Measurements from ENCODE around the gene SUSD5.
"Not testable (repeated sequence)": the region's sequence is repeated elsewhere in the genome, so short reads cannot be mapped to it uniquely, and the experiment has no call there.

The SUSD5 gene

GRCh38 chr3:33166095-33166494 is 52.5 kb downstream of the SUSD5 start:
- TF ChIP-seq CTCF (IDR thresholded peaks at IDR 0.05; ENCODE audit: borderline replicate concordance, control extremely low read depth, extremely low read depth, insufficient read depth, missing control alignments) = no peak
- no peak for DNase-seq (ENCODE audit: low spot score)
- in situ Hi-C loops (cut with MboI; ENCODE audit: low sequenced_read_pairs, unreplicated experiment) = no loop called here

GRCh38 chr3:33165372-33165771 is 53.2 kb downstream of the SUSD5 start:
- TF ChIP-seq CTCF (IDR thresholded peaks at IDR 0.05; ENCODE audit: borderline replicate concordance, control extremely low read depth, extremely low read depth, insufficient read depth, missing control alignments) = no peak
- in situ Hi-C loops (cut with MboI; ENCODE audit: low sequenced_read_pairs, unreplicated experiment) = no loop called here
- no peak for DNase-seq (ENCODE audit: low spot score)

GRCh38 chr3:33162621-33163020 is 56.0 kb downstream of the SUSD5 start:
- DNase-seq (ENCODE audit: low spot score); in situ Hi-C loops (cut with MboI; ENCODE audit: low sequenced_read_pairs, unreplicated experiment): not testable (repeated sequence)

GRCh38 chr3:33159981-33160380 is 58.6 kb downstream of the SUSD5 start:
- in situ Hi-C loops (cut with MboI; ENCODE audit: low sequenced_read_pairs, unreplicated experiment) = no loop called here
- no peak for TF ChIP-seq CTCF (IDR thresholded peaks at IDR 0.05; ENCODE audit: borderline replicate concordance, control extremely low read depth, extremely low read depth, insufficient read depth, missing control alignments)
- DNase-seq (ENCODE audit: low spot score) = no peak

GRCh38 chr3:33159234-33159633 is 59.4 kb downstream of the SUSD5 start:
- DNase-seq (ENCODE audit: low spot score) = no peak
- no peak for TF ChIP-seq CTCF (IDR thresholded peaks at IDR 0.05; ENCODE audit: borderline replicate concordance, control extremely low read depth, extremely low read depth, insufficient read depth, missing control alignments)
- in situ Hi-C loops (cut with MboI; ENCODE audit: low sequenced_read_pairs, unreplicated experiment) = no loop called here

GRCh38 chr3:33155301-33155700 is 63.3 kb downstream of the SUSD5 start:
- in situ Hi-C loops (cut with MboI; ENCODE audit: low sequenced_read_pairs, unreplicated experiment) = no loop called here
- no peak for DNase-seq (ENCODE audit: low spot score)
- TF ChIP-seq CTCF (IDR thresholded peaks at IDR 0.05; ENCODE audit: borderline replicate concordance, control extremely low read depth, extremely low read depth, insufficient read depth, missing control alignments) = no peak

- TF ChIP-seq CTCF (IDR thresholded peaks at IDR 0.05; ENCODE audit: borderline replicate concordance, control extremely low read depth, extremely low read depth, insufficient read depth, missing control alignments) = no peak
- in situ Hi-C loops (cut with MboI; ENCODE audit: low sequenced_read_pairs, unreplicated experiment) = no loop called here
Measured at GRCh38 chr3:33153782-33154181, 64.8 kb downstream of the SUSD5 start.

More at GRCh38 chr3:33153782-33154181, 64.8 kb downstream of the SUSD5 start:
- no peak for DNase-seq (ENCODE audit: low spot score)
